GM23338 (cell line): ENCODE results near the gene SMYD3. TPM values are rescaled to one million over a fixed set of nuclear protein-coding genes. Genes with fewer than 3 reads are reported as not detected.

Experiments
- ATAC-seq: fragments of 200-7000 bp; cut with Tn5 transposase; 3 replicates; pipeline ENCODE4 v1.9.1; 2020
- DNase-seq: peaks from one replicate; pipeline ENCODE4 v3.0.0-alpha.2; 2015; ENCODE audit warnings: low spot score
- H2AFZ ChIP-seq: fragments of 200-600 bp; sonication (generic); 2 replicates; pipeline ENCODE4 v1.8.0; 2016; ENCODE audit warnings: antibody characterized with exemption, mild to moderate bottlenecking, moderate library complexity
- H3F3A ChIP-seq: fragments of 200-600 bp; sonication (generic); replicated peaks from 2 replicates; pipeline ENCODE4 v1.8.0; 2017; ENCODE audit warnings: antibody characterized with exemption, mixed run types, low read depth
- H3K27ac ChIP-seq: fragments of 200-600 bp; sonication (generic); 2 replicates; pipeline ENCODE4 v1.6.1; 2016; ENCODE audit warnings: low read depth
- H3K27me3 ChIP-seq: fragments of 200-600 bp; sonication (generic); 2 replicates; pipeline ENCODE4 v1.8.0; 2016; ENCODE audit warnings: mild to moderate bottlenecking, mixed run types, moderate library complexity; ENCODE audit not compliant: insufficient read depth
- H3K36me3 ChIP-seq: fragments of 200-600 bp; sonication (generic); 2 replicates; pipeline ENCODE4 v1.8.0; 2016; ENCODE audit warnings: mild to moderate bottlenecking; ENCODE audit not compliant: insufficient read depth
- H3K4me1 ChIP-seq: fragments of 200-600 bp; sonication (generic); 2 replicates; pipeline ENCODE4 v1.8.0; 2016; ENCODE audit warnings: mild to moderate bottlenecking, moderate library complexity; ENCODE audit not compliant: insufficient read depth
- H3K4me2 ChIP-seq: fragments of 200-600 bp; sonication (generic); 2 replicates; pipeline ENCODE4 v1.7.1; 2017; ENCODE audit warnings: mixed run types
- H3K4me3 ChIP-seq: fragments of 200-600 bp; sonication (generic); 2 replicates; pipeline ENCODE4 v1.6.1; 2016; ENCODE audit warnings: mixed run types
- H3K79me2 ChIP-seq: fragments of 200-600 bp; sonication (generic); replicated peaks from 2 replicates; pipeline ENCODE4 v1.8.0; 2017; ENCODE audit warnings: mild to moderate bottlenecking; ENCODE audit not compliant: insufficient read depth
- H3K9me2 ChIP-seq: fragments of 200-600 bp; sonication (generic); 2 replicates; pipeline ENCODE4 v1.8.0; 2017; ENCODE audit not compliant: insufficient read depth
- H4K20me1 ChIP-seq: fragments of 200-600 bp; sonication (generic); replicated peaks from 2 replicates; pipeline ENCODE4 v1.8.0; 2017; ENCODE audit warnings: mild to moderate bottlenecking; ENCODE audit not compliant: insufficient read depth
- H3K27ac Mint-ChIP-seq: 2 replicates; pipeline ENCODE4 v1.8.0; 2020; ENCODE audit warnings: inconsistent platforms, mild to moderate bottlenecking, moderate library complexity, mixed read lengths
- H3K27me3 Mint-ChIP-seq: 3 replicates; pipeline ENCODE4 v1.8.0; 2022; ENCODE audit warnings: low read depth, mild to moderate bottlenecking, moderate library complexity, mixed read lengths, inconsistent platforms; ENCODE audit not compliant: insufficient read depth, poor library complexity
- H3K36me3 Mint-ChIP-seq: 3 replicates; pipeline ENCODE4 v1.8.0; 2021; ENCODE audit warnings: low read depth, mild to moderate bottlenecking, inconsistent platforms, moderate library complexity, mixed read lengths
- H3K4me1 Mint-ChIP-seq: 3 replicates; pipeline ENCODE4 v1.8.0; 2020; ENCODE audit warnings: mild to moderate bottlenecking, inconsistent platforms, mixed read lengths
- H3K4me3 Mint-ChIP-seq: 3 replicates; pipeline ENCODE4 v1.8.0; 2021; ENCODE audit warnings: moderate library complexity, mild to moderate bottlenecking, inconsistent platforms, mixed read lengths
- H3K9me3 Mint-ChIP-seq: 3 replicates; pipeline ENCODE4 v1.8.0; 2020; ENCODE audit warnings: moderate library complexity, mild to moderate bottlenecking, inconsistent platforms, mixed read lengths
- CREB1 ChIP-seq: fragments of 250-450 bp; sonication (Bioruptor Pico); IDR thresholded peaks from 2 replicates; pipeline ENCODE4 v1.5.0; 2020; ENCODE audit warnings: low read depth, mild to moderate bottlenecking, moderate library complexity
- CTCF ChIP-seq, 2 experiments: fragments of 200-600 bp in 1 of 2; sonication (generic) in 1 of 2; conservative IDR thresholded peaks; 2 replicates each; pipeline versions ENCODE4 v1.5.1 to v1.6.1; 2016 to 2017; ENCODE audit warnings: antibody characterized with exemption in 2 of 2, low read depth in 2 of 2, mild to moderate bottlenecking in 2 of 2, moderate library complexity in 1 of 2
- ETS1 ChIP-seq: IDR thresholded peaks from 2 replicates; pipeline ENCODE4 v1.6.1; 2016; ENCODE audit warnings: antibody characterized with exemption
- EZH2 ChIP-seq: fragments of 200-600 bp; sonication (generic); IDR thresholded peaks from one replicate; pipeline ENCODE4 v1.8.0; 2017; ENCODE audit warnings: antibody characterized with exemption, mild to moderate bottlenecking, low read depth; ENCODE audit not compliant: unreplicated experiment
- EZH2phosphoT487 ChIP-seq: fragments of 200-600 bp; sonication (generic); IDR thresholded peaks from one replicate; pipeline ENCODE4 v1.8.1; 2018; ENCODE audit warnings: antibody characterized with exemption; ENCODE audit not compliant: unreplicated experiment
- JUNB ChIP-seq: IDR thresholded peaks from one replicate; pipeline ENCODE4 v1.6.1; 2016; ENCODE audit warnings: antibody characterized with exemption; ENCODE audit not compliant: unreplicated experiment
- NANOG ChIP-seq: IDR thresholded peaks from 2 replicates; pipeline ENCODE4 v1.6.1; 2016; ENCODE audit warnings: antibody characterized with exemption, borderline replicate concordance
- POLR2AphosphoS5 ChIP-seq: IDR thresholded peaks from 2 replicates; pipeline ENCODE4 v1.6.1; 2016; ENCODE audit warnings: antibody characterized with exemption, low read depth
- STAT1 ChIP-seq: IDR thresholded peaks from one replicate; pipeline ENCODE4 v1.6.1; 2016; ENCODE audit warnings: antibody characterized with exemption; ENCODE audit not compliant: unreplicated experiment
- ZNF114 ChIP-seq: fragments of 250-450 bp; sonication (Bioruptor Pico); IDR thresholded peaks from 2 replicates; pipeline ENCODE4 v1.5.0; 2020; ENCODE audit warnings: mild to moderate bottlenecking, moderate library complexity
- ZNF331 ChIP-seq: fragments of 250-450 bp; sonication (Bioruptor Pico); IDR thresholded peaks from 2 replicates; pipeline ENCODE4 v1.5.0; 2020; ENCODE audit warnings: low read depth, mild to moderate bottlenecking, moderate library complexity
- polyA plus RNA-seq: library from polyadenylated mRNA; unstranded; fragments of >200 nt; fragmentation: Nextera tagmentation; extraction: Ambion mirVana; gene quantifications from 2 replicates; pipeline ENCODE4 v1.2.1, GENCODE V29; 2016
- total RNA-seq: library from RNA; depleted of rRNA; stranded (reverse); fragments of >200 nt; shearing (Covaris generic); gene quantifications from 2 replicates; pipeline ENCODE4 v1.2.3, GENCODE V29; 2014
- TF ChIP-seq, protein P1 (sequence below): IDR thresholded peaks from one replicate; pipeline ENCODE4 v1.6.1; 2018; ENCODE audit warnings: antibody characterized with exemption; ENCODE audit not compliant: unreplicated experiment

The SMYD3 gene
- total and polyA plus RNA-seq, 2 experiments from 2014 or later, result 31.8 to 34.4 TPM

- no peak for TF ChIP-seq CREB1 (CRISPR knock-in tag)
Measured at GRCh38 chr1:245957427-245957826, 549.7 kb downstream of the SMYD3 start.

DNA sequence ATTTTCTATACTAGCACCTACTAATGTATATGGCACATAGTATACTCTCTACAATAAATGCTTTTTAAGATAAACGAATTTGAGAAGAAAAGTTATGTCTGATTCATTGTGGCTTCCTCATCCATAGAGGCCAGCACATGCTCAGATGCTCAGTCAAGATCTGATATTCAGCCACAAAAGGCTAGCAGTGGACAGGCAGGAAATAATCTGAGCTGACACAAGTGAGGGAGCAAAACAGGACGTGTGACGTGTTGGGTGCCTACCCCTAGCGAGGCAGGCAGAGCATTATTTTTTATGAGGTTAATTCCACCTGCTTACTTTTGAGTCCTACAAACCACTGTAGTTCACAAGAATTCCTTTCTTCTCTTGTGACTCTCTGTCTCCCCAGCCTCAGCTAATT, 550.9 kb downstream of the SMYD3 start:
- no peaks in the 10 kb centered on the region for H3K36me3 ChIP-seq
- ATAC-seq, result no peak
- no peaks in the 10 kb centered on the region for H3K9me2 ChIP-seq
- TF ChIP-seq ZNF114 (CRISPR knock-in tag) (no peak), JUNB (no peak), NANOG (no peak), ETS1 (no peak), EZH2phosphoT487 (no peak), EZH2 (no peak), ZNF331 (CRISPR knock-in tag) (no peak), CTCF (conservative IDR thresholded peaks at IDR 0.05; ENCODE audit: low read depth in 2 of 2) (no peak), STAT1 (no peak), CREB1 (CRISPR knock-in tag) (no peak), POLR2AphosphoS5 (no peak)
- TF ChIP-seq, protein P1, sequence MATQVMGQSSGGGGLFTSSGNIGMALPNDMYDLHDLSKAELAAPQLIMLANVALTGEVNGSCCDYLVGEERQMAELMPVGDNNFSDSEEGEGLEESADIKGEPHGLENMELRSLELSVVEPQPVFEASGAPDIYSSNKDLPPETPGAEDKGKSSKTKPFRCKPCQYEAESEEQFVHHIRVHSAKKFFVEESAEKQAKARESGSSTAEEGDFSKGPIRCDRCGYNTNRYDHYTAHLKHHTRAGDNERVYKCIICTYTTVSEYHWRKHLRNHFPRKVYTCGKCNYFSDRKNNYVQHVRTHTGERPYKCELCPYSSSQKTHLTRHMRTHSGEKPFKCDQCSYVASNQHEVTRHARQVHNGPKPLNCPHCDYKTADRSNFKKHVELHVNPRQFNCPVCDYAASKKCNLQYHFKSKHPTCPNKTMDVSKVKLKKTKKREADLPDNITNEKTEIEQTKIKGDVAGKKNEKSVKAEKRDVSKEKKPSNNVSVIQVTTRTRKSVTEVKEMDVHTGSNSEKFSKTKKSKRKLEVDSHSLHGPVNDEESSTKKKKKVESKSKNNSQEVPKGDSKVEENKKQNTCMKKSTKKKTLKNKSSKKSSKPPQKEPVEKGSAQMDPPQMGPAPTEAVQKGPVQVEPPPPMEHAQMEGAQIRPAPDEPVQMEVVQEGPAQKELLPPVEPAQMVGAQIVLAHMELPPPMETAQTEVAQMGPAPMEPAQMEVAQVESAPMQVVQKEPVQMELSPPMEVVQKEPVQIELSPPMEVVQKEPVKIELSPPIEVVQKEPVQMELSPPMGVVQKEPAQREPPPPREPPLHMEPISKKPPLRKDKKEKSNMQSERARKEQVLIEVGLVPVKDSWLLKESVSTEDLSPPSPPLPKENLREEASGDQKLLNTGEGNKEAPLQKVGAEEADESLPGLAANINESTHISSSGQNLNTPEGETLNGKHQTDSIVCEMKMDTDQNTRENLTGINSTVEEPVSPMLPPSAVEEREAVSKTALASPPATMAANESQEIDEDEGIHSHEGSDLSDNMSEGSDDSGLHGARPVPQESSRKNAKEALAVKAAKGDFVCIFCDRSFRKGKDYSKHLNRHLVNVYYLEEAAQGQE, result no peak

More at GRCh38 chr1:245957427-245957826, 549.7 kb downstream of the SMYD3 start:
- Histone ChIP-seq H3K36me3 (no peaks in the 10 kb centered on the region), H2AFZ (no peak overlapping the region), H3K9me2 (no peaks in the 10 kb centered on the region), H3K27ac (no peak overlapping the region), H3F3A (no peaks in the 10 kb centered on the region), H3K4me2 (no peak overlapping the region), H3K4me1 (peaks cover 3% of the 10 kb centered on the region; the same call in 1 of the 2 replicates), H3K27me3 (no peaks in the 10 kb centered on the region), H3K4me3 (no peak overlapping the region), H4K20me1 (no peaks in the 10 kb centered on the region), H3K79me2 (no peaks in the 10 kb centered on the region)
- no peaks in the 10 kb centered on the region for H3K27me3 Mint-ChIP-seq
- peaks cover 7% of the 10 kb centered on the region for H3K4me1 Mint-ChIP-seq
- no peaks in the 10 kb centered on the region for H3K36me3 Mint-ChIP-seq
- no peak for ATAC-seq
- DNase-seq, result no peak
- no peak overlapping the region for H3K27ac Mint-ChIP-seq
- H3K9me3 Mint-ChIP-seq, result no peaks in the 10 kb centered on the region
- H3K4me3 Mint-ChIP-seq, result no peak overlapping the region

More for the DNA sequence above, 550.9 kb downstream of the SMYD3 start:
- no peaks in the 10 kb centered on the region for H4K20me1 ChIP-seq
- H3K9me3 Mint-ChIP-seq, result no peaks in the 10 kb centered on the region
- H3K4me3 ChIP-seq, result no peak overlapping the region
- no peak overlapping the region for H3K27ac Mint-ChIP-seq
- H3K4me1 Mint-ChIP-seq, result peaks cover 7% of the 10 kb centered on the region
- H2AFZ ChIP-seq, result no peak overlapping the region
- DNase-seq, result no peak
- H3F3A ChIP-seq, result no peaks in the 10 kb centered on the region
- H3K36me3 Mint-ChIP-seq, result no peaks in the 10 kb centered on the region
- no peaks in the 10 kb centered on the region for H3K27me3 Mint-ChIP-seq
- no peak overlapping the region for H3K4me2 ChIP-seq
- peaks cover 3% of the 10 kb centered on the region; the same call in 1 of the 2 replicates for H3K4me1 ChIP-seq
- no peaks in the 10 kb centered on the region for H3K27me3 ChIP-seq
- no peak overlapping the region for H3K4me3 Mint-ChIP-seq
- H3K79me2 ChIP-seq, result no peaks in the 10 kb centered on the region
- no peak overlapping the region for H3K27ac ChIP-seq
